IPS-20b (cell line): ENCODE measurements around the gene LRP1.

Experiments
- H3K27ac ChIP-seq: one replicate; pipeline ENCODE4 v1.5.1; 2013; ENCODE audit warnings: low read length
- H3K27me3 ChIP-seq: 2 replicates; pipeline ENCODE4 v1.6.1; 2013; ENCODE audit warnings: mild to moderate bottlenecking, low read length, inconsistent platforms; ENCODE audit not compliant: insufficient read depth
- H3K36me3 ChIP-seq: 2 replicates; pipeline ENCODE4 v1.6.1; 2013; ENCODE audit warnings: low read depth, mild to moderate bottlenecking, inconsistent platforms, low read length, moderate library complexity; ENCODE audit not compliant: insufficient read depth
- H3K4me1 ChIP-seq: 2 replicates; pipeline ENCODE4 v1.6.1; 2013; ENCODE audit warnings: mild to moderate bottlenecking, control low read depth, inconsistent platforms, low read length, moderate library complexity; ENCODE audit not compliant: insufficient read depth
- H3K4me3 ChIP-seq: 2 replicates; pipeline ENCODE4 v1.5.1; 2013; ENCODE audit warnings: mild to moderate bottlenecking, low read length, inconsistent platforms
- H3K9ac ChIP-seq: 2 replicates; pipeline ENCODE4 v1.6.1; 2013; ENCODE audit warnings: low read depth, mild to moderate bottlenecking, inconsistent platforms, low read length, moderate library complexity
- H3K9me3 ChIP-seq: 2 replicates; pipeline ENCODE4 v1.6.1; 2013; ENCODE audit warnings: mild to moderate bottlenecking, low read depth, low read length, inconsistent platforms; ENCODE audit not compliant: insufficient read depth

LRP1 gene

GRCh38 chr12:57176139-57176477 lies 47.8 kb downstream of the LRP1 start:
- Histone ChIP-seq H3K36me3 (peaks cover 87% of the 10 kb centered on the region), H3K4me1 (no peaks in the 10 kb centered on the region), H3K27ac (no peak overlapping the region), H3K4me3 (no peak overlapping the region), H3K9me3 (no peaks in the 10 kb centered on the region), H3K9ac (no peak overlapping the region), H3K27me3 (no peaks in the 10 kb centered on the region)

- no peak overlapping the region for H3K4me3 ChIP-seq
- no peaks in the 10 kb centered on the region for H3K27me3 ChIP-seq
- peaks cover 89% of the 10 kb centered on the region for H3K36me3 ChIP-seq
- H3K27ac ChIP-seq = no peak overlapping the region
- H3K9ac ChIP-seq = no peak overlapping the region
- no peaks in the 10 kb centered on the region for H3K4me1 ChIP-seq
- H3K9me3 ChIP-seq = no peaks in the 10 kb centered on the region
These were observed 48.6 kb downstream of the LRP1 start for GRCh38 chr12:57176846-57177245.

- Histone ChIP-seq H3K27ac (no peak overlapping the region), H3K4me1 (no peaks in the 10 kb centered on the region), H3K36me3 (peaks cover 91% of the 10 kb centered on the region), H3K9me3 (no peaks in the 10 kb centered on the region), H3K27me3 (no peaks in the 10 kb centered on the region), H3K9ac (no peak overlapping the region), H3K4me3 (no peak overlapping the region)
These were observed 49.1 kb downstream of the LRP1 start for GRCh38 chr12:57177354-57177753.

- H3K36me3 ChIP-seq = peaks cover 85% of the 10 kb centered on the region
- no peak overlapping the region for H3K4me3 ChIP-seq
- H3K27me3 ChIP-seq = no peaks in the 10 kb centered on the region
- H3K27ac ChIP-seq = no peak overlapping the region
- H3K4me1 ChIP-seq = no peaks in the 10 kb centered on the region
- H3K9ac ChIP-seq = no peak overlapping the region
- no peaks in the 10 kb centered on the region for H3K9me3 ChIP-seq
These were observed 49.9 kb downstream of the LRP1 start for GRCh38 chr12:57178213-57178612.

- H3K9ac ChIP-seq = no peak overlapping the region
- peaks cover 87% of the 10 kb centered on the region for H3K36me3 ChIP-seq
- no peak overlapping the region for H3K27ac ChIP-seq
- no peak overlapping the region for H3K4me3 ChIP-seq
- no peaks in the 10 kb centered on the region for H3K9me3 ChIP-seq
- H3K4me1 ChIP-seq = no peaks in the 10 kb centered on the region
- no peaks in the 10 kb centered on the region for H3K27me3 ChIP-seq
These were observed 51.2 kb downstream of the LRP1 start for GRCh38 chr12:57179331-57180086.

GRCh38 chr12:57180321-57180989 lies 52.2 kb downstream of the LRP1 start:
- H3K36me3 ChIP-seq = peaks cover 90% of the 10 kb centered on the region
- H3K9me3 ChIP-seq = no peaks in the 10 kb centered on the region

GRCh38 chr12:57181072-57181471 lies 52.8 kb downstream of the LRP1 start:
- Histone ChIP-seq H3K36me3 (peaks cover 90% of the 10 kb centered on the region), H3K27me3 (no peaks in the 10 kb centered on the region), H3K9ac (no peak overlapping the region), H3K27ac (no peak overlapping the region), H3K9me3 (no peaks in the 10 kb centered on the region), H3K4me3 (no peak overlapping the region), H3K4me1 (no peaks in the 10 kb centered on the region)

More at GRCh38 chr12:57180321-57180989, 52.2 kb downstream of the LRP1 start:
- Histone ChIP-seq H3K27me3 (no peaks in the 10 kb centered on the region), H3K4me1 (no peaks in the 10 kb centered on the region), H3K27ac (no peak overlapping the region), H3K4me3 (no peak overlapping the region), H3K9ac (no peak overlapping the region)

GRCh38 chr12:57181561-57182155 lies 53.4 kb downstream of the LRP1 start:
- no peaks in the 10 kb centered on the region for H3K27me3 ChIP-seq
- no peaks in the 10 kb centered on the region for H3K4me1 ChIP-seq
- H3K27ac ChIP-seq = no peak overlapping the region
- H3K36me3 ChIP-seq = peaks cover 90% of the 10 kb centered on the region
- H3K9ac ChIP-seq = no peak overlapping the region
- H3K9me3 ChIP-seq = no peaks in the 10 kb centered on the region
- no peak overlapping the region for H3K4me3 ChIP-seq

- Histone ChIP-seq H3K9me3 (no peaks in the 10 kb centered on the region), H3K9ac (no peak overlapping the region), H3K4me3 (no peak overlapping the region), H3K36me3 (peaks cover 90% of the 10 kb centered on the region), H3K4me1 (no peaks in the 10 kb centered on the region), H3K27ac (no peak overlapping the region), H3K27me3 (no peaks in the 10 kb centered on the region)
These were observed 54.8 kb downstream of the LRP1 start for GRCh38 chr12:57182918-57183575.

- peaks cover 90% of the 10 kb centered on the region for H3K36me3 ChIP-seq
- H3K9ac ChIP-seq = no peak overlapping the region
- no peak overlapping the region for H3K4me3 ChIP-seq
- H3K27me3 ChIP-seq = no peaks in the 10 kb centered on the region
- H3K4me1 ChIP-seq = no peaks in the 10 kb centered on the region
- no peak overlapping the region for H3K27ac ChIP-seq
- no peaks in the 10 kb centered on the region for H3K9me3 ChIP-seq
These were observed 55.8 kb downstream of the LRP1 start for GRCh38 chr12:57183939-57184725.

- H3K9ac ChIP-seq = no peak overlapping the region
- no peaks in the 10 kb centered on the region for H3K27me3 ChIP-seq
- H3K4me1 ChIP-seq = no peaks in the 10 kb centered on the region
- no peak overlapping the region for H3K4me3 ChIP-seq
- H3K9me3 ChIP-seq = no peaks in the 10 kb centered on the region
- peaks cover 88% of the 10 kb centered on the region for H3K36me3 ChIP-seq
- no peak overlapping the region for H3K27ac ChIP-seq
These were observed 57.1 kb downstream of the LRP1 start for GRCh38 chr12:57185403-57185802.
